SU-DHL-6 (cell line): ENCODE measurements around the gene REPS1.

Source experiments
- H2AFZ ChIP-seq: fragments of 200-600 bp; sonication (generic); 2 replicates; pipeline ENCODE4 v1.6.1; 2014; ENCODE audit warnings: low read depth, mild to moderate bottlenecking, moderate library complexity, mixed read lengths, antibody characterized with exemption, low read length; ENCODE audit not compliant: severe bottlenecking
- H3F3A ChIP-seq: fragments of 200-600 bp; shearing (Covaris generic); 2 replicates; pipeline ENCODE4 v1.6.0; 2016; ENCODE audit warnings: antibody characterized with exemption, mild to moderate bottlenecking; ENCODE audit not compliant: insufficient read depth
- H3K27ac ChIP-seq: fragments of 200-600 bp; sonication (generic); 2 replicates; pipeline ENCODE4 v1.5.1; 2016; ENCODE audit warnings: low read depth, mild to moderate bottlenecking, low read length, moderate library complexity, mixed read lengths
- H3K27me3 ChIP-seq: fragments of 200-600 bp; sonication (generic), shearing (Covaris generic); 2 replicates; pipeline ENCODE4 v1.6.0; 2014; ENCODE audit warnings: mild to moderate bottlenecking, low read length
- H3K36me3 ChIP-seq: fragments of 200-600 bp; sonication (generic); 2 replicates; pipeline ENCODE4 v1.6.1; 2014; ENCODE audit warnings: mild to moderate bottlenecking, low read length, mixed read lengths
- H3K4me2 ChIP-seq: fragments of 300-600, 200-600 bp; shearing (Covaris generic), sonication (generic); 2 replicates; pipeline ENCODE4 v1.6.0; 2014; ENCODE audit warnings: low read length, low read depth, mild to moderate bottlenecking; ENCODE audit not compliant: poor library complexity, severe bottlenecking
- H3K4me3 ChIP-seq: fragments of 200-600 bp; sonication (generic); 2 replicates; pipeline ENCODE4 v1.5.1; 2014; ENCODE audit warnings: antibody characterized with exemption, low read length, mild to moderate bottlenecking, mixed read lengths; ENCODE audit not compliant: insufficient read depth, poor library complexity, severe bottlenecking
- H3K79me2 ChIP-seq: fragments of 200-600 bp; sonication (generic); 2 replicates; pipeline ENCODE4 v1.6.1; 2014; ENCODE audit warnings: mild to moderate bottlenecking, low read length, moderate library complexity; ENCODE audit not compliant: insufficient read depth
- H3K9ac ChIP-seq: fragments of 200-600 bp; sonication (generic); 2 replicates; pipeline ENCODE4 v1.7.0; 2014; ENCODE audit warnings: mild to moderate bottlenecking, low read length
- H3K9me2 ChIP-seq: fragments of 200-600 bp; sonication (generic); replicated peaks from 2 replicates; pipeline ENCODE4 v1.6.1; 2014; ENCODE audit warnings: low read length; ENCODE audit not compliant: insufficient read depth
- H3K9me3 ChIP-seq: fragments of 200-600 bp; sonication (generic); 2 replicates; pipeline ENCODE4 v1.6.1; 2014; ENCODE audit warnings: low read length, mixed read lengths; ENCODE audit not compliant: insufficient read depth
- H4K20me1 ChIP-seq: fragments of 200-600 bp; sonication (generic); 2 replicates; pipeline ENCODE4 v1.6.1; 2014; ENCODE audit warnings: low read depth, mild to moderate bottlenecking, antibody characterized with exemption, low read length, moderate library complexity, mixed read lengths
- CTCF ChIP-seq: fragments of 200-600 bp; sonication (generic); IDR thresholded peaks from one replicate; pipeline ENCODE4 v1.5.1; 2017; ENCODE audit warnings: antibody characterized with exemption, mild to moderate bottlenecking, low read length, moderate library complexity; ENCODE audit not compliant: insufficient read depth, poor library complexity, severe bottlenecking
- EZH2phosphoT487 ChIP-seq: fragments of 200-600 bp; sonication (generic), shearing (Covaris generic); conservative IDR thresholded peaks from 2 replicates; pipeline ENCODE4 v1.6.1; 2018; ENCODE audit warnings: mild to moderate bottlenecking, antibody characterized with exemption, low read length, moderate library complexity, mixed read lengths

Gene REPS1

DNA sequence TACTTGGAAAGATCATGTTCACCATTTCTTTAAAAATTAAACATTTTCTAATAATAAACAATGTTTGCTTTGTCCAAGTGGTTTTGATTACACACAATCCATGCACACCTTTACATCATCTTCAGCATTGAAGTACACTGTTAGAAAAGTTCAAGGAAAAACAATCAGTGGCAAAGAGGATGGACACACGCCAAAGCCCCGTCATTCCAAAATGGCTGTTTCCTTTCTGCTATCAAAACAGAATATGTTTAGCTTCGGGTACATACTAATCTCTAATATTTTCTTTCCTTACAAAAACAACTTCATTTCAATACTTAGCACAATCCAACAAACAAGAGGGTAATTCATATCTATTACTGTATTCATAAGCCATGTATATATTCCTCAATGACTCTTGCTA lies 24.5 kb downstream of the REPS1 start:
- Histone ChIP-seq H3K4me2 (no peak overlapping the region), H3K36me3 (no peaks in the 10 kb centered on the region), H2AFZ (no peak overlapping the region), H3F3A (no peaks in the 10 kb centered on the region), H3K9me3 (no peaks in the 10 kb centered on the region), H4K20me1 (no peaks in the 10 kb centered on the region), H3K27ac (no peak overlapping the region), H3K27me3 (no peaks in the 10 kb centered on the region), H3K9me2 (no peaks in the 10 kb centered on the region), H3K4me3 (no peak overlapping the region), H3K79me2 (peaks cover 7% of the 10 kb centered on the region; the same call in 1 of the 2 replicates), H3K9ac (no peak overlapping the region)
- TF ChIP-seq EZH2phosphoT487, result no peak
- no peak for TF ChIP-seq CTCF

- no peaks in the 10 kb centered on the region for H3K9me2 ChIP-seq
- no peak for TF ChIP-seq CTCF
- TF ChIP-seq EZH2phosphoT487, result no peak
- no peaks in the 10 kb centered on the region for H3K9me3 ChIP-seq
- no peak overlapping the region for H3K4me2 ChIP-seq
- no peaks in the 10 kb centered on the region for H3K36me3 ChIP-seq
- H3F3A ChIP-seq, result no peaks in the 10 kb centered on the region
- no peaks in the 10 kb centered on the region for H3K27me3 ChIP-seq
- H3K9ac ChIP-seq, result no peak overlapping the region
- H3K79me2 ChIP-seq, result peaks cover 7% of the 10 kb centered on the region; the same call in 1 of the 2 replicates
- no peak overlapping the region for H3K27ac ChIP-seq
- H4K20me1 ChIP-seq, result no peaks in the 10 kb centered on the region
- H3K4me3 ChIP-seq, result no peak overlapping the region
- no peak overlapping the region for H2AFZ ChIP-seq
Measured at GRCh38 chr6:138963119-138963518, 24.9 kb downstream of the REPS1 start.

DNA sequence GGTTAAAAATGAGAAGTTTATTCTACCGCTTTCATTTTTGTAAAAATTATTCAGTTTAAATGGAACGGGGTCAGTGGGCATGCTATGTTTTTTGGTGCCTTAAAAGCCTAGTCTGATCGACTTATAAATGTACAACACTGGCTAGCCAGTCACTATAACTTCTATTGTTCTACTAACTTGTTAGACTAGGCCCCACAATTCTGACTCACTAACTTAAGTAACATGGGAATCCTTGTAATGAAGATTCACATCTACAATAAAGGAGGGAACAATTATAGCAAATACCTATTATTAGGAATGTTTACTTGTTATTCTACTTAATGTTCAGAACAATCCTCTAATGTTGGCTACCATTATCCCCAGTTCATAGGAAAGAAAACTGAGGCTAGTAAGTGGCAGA lies 28.5 kb downstream of the REPS1 start:
- peaks cover 8% of the 10 kb centered on the region for H4K20me1 ChIP-seq
- H3K9me2 ChIP-seq, result no peaks in the 10 kb centered on the region
- TF ChIP-seq CTCF (no peak), EZH2phosphoT487 (no peak)
- H3K27me3 ChIP-seq, result no peaks in the 10 kb centered on the region
- peaks cover 5% of the 10 kb centered on the region for H3K79me2 ChIP-seq
- H3K4me3 ChIP-seq, result no peak overlapping the region
- H2AFZ ChIP-seq, result no peak overlapping the region
- no peak overlapping the region for H3K4me2 ChIP-seq
- no peaks in the 10 kb centered on the region for H3K36me3 ChIP-seq
- no peaks in the 10 kb centered on the region for H3K9me3 ChIP-seq
- no peak overlapping the region for H3K27ac ChIP-seq
- H3F3A ChIP-seq, result no peaks in the 10 kb centered on the region
- no peak overlapping the region for H3K9ac ChIP-seq
